ENCODE measurements around the gene TEDDM1.

DNA sequence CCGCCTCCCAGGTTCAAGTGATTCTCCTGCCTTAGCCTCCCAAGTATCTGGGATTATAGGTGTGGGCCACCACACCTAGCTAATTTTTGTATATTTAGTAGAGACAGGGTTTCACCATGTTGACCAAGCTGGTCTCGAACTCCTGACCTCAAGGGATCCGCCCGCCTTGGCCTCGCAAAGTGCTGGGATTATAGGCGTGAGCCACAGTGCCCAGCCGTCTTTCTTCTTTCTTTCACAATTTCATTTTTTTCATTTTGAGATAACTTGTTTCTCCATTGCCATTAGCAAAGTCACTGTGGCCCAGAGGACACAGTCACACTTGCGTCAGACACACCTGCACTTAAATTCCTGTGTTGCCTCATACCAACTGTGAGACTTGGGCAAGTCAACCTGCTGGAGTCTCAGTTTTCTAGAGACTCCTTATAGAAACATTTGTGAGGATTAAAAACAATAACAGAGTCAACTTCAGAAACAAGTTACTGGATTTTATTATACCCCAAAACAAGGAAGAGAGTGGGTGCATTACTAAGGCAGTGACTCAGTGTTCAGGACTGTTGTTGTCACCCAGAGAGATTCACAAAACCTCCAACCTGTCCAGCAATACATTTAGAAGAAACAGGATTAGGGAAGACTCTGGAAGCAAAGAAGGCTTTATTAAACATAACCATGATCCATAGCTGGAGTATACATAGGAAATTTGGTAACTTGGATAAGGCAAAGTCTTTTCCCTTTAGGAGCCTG, 2.6 kb downstream of the TEDDM1 start:
- TF ChIP-seq, protein P1, sequence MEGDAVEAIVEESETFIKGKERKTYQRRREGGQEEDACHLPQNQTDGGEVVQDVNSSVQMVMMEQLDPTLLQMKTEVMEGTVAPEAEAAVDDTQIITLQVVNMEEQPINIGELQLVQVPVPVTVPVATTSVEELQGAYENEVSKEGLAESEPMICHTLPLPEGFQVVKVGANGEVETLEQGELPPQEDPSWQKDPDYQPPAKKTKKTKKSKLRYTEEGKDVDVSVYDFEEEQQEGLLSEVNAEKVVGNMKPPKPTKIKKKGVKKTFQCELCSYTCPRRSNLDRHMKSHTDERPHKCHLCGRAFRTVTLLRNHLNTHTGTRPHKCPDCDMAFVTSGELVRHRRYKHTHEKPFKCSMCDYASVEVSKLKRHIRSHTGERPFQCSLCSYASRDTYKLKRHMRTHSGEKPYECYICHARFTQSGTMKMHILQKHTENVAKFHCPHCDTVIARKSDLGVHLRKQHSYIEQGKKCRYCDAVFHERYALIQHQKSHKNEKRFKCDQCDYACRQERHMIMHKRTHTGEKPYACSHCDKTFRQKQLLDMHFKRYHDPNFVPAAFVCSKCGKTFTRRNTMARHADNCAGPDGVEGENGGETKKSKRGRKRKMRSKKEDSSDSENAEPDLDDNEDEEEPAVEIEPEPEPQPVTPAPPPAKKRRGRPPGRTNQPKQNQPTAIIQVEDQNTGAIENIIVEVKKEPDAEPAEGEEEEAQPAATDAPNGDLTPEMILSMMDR (IDR thresholded peaks at IDR 0.05): no peak
- no peak for TF ChIP-seq ZFX (IDR thresholded peaks at IDR 0.05; ENCODE audit: borderline replicate concordance)

Data from 22Rv1 (cell line).